Neural progenitor cell (in vitro differentiated cells): ENCODE data around the gene AFF1. TPM values are rescaled to one million over a fixed set of nuclear protein-coding genes. Genes with fewer than 3 reads are reported as not detected.

Source experiments
- DNase-seq: peaks from one replicate; pipeline ENCODE4 v3.0.0-alpha.2; 2016; ENCODE audit warnings: low spot score
- H2AFZ ChIP-seq: fragments of 200-600 bp; sonication (generic); replicated peaks from 2 replicates; pipeline ENCODE4 v1.6.1; 2016; ENCODE audit warnings: antibody characterized with exemption
- H3F3A ChIP-seq: fragments of 200-600 bp; sonication (generic); 2 replicates; pipeline ENCODE4 v1.6.1; 2016; ENCODE audit warnings: antibody characterized with exemption, low read depth
- H3K27ac ChIP-seq: fragments of 200-600 bp; sonication (generic); 2 replicates; pipeline ENCODE4 v1.5.1; 2016; ENCODE audit warnings: mild to moderate bottlenecking
- H3K27me3 ChIP-seq: fragments of 200-600 bp; sonication (generic); 2 replicates; pipeline ENCODE4 v1.6.1; 2016; ENCODE audit warnings: mild to moderate bottlenecking, moderate library complexity
- H3K36me3 ChIP-seq: fragments of 200-600 bp; sonication (generic); 2 replicates; pipeline ENCODE4 v1.5.1; 2016
- H3K4me1 ChIP-seq: fragments of 200-600 bp; sonication (generic); 2 replicates; pipeline ENCODE4 v1.6.1; 2016; ENCODE audit warnings: mixed run types
- H3K4me2 ChIP-seq: fragments of 200-600 bp; sonication (generic); 2 replicates; pipeline ENCODE4 v1.6.1; 2016
- H3K4me3 ChIP-seq: fragments of 200-600 bp; sonication (generic); 2 replicates; pipeline ENCODE4 v1.5.1; 2016
- H3K79me2 ChIP-seq: fragments of 200-600 bp; sonication (generic); 2 replicates; pipeline ENCODE4 v1.6.1; 2016; ENCODE audit warnings: low read depth
- H3K9ac ChIP-seq: fragments of 200-600 bp; sonication (generic); 2 replicates; pipeline ENCODE4 v1.6.1; 2016
- H3K9me3 ChIP-seq: fragments of 200-600 bp; sonication (generic); 2 replicates; pipeline ENCODE4 v1.5.1; 2016; ENCODE audit warnings: low read depth
- H4K20me1 ChIP-seq: fragments of 200-600 bp; sonication (generic); 2 replicates; pipeline ENCODE4 v1.6.1; 2016; ENCODE audit warnings: low read depth
- H3K27ac Mint-ChIP-seq: 3 replicates; pipeline ENCODE4 v1.8.0; 2021; ENCODE audit warnings: mixed read lengths
- H3K27me3 Mint-ChIP-seq: 2 replicates; pipeline ENCODE4 v1.8.0; 2022; ENCODE audit warnings: low read depth, mild to moderate bottlenecking, inconsistent platforms, moderate library complexity, mixed read lengths; ENCODE audit not compliant: insufficient read depth
- H3K36me3 Mint-ChIP-seq: 3 replicates; pipeline ENCODE4 v1.8.0; 2021; ENCODE audit warnings: mixed read lengths
- H3K4me1 Mint-ChIP-seq: 3 replicates; pipeline ENCODE4 v1.8.0; 2021; ENCODE audit warnings: mixed read lengths
- H3K4me3 Mint-ChIP-seq: 3 replicates; pipeline ENCODE4 v1.8.0; 2021; ENCODE audit warnings: mild to moderate bottlenecking, moderate library complexity, mixed read lengths
- H3K9me3 Mint-ChIP-seq: 3 replicates; pipeline ENCODE4 v1.8.0; 2020; ENCODE audit warnings: mixed read lengths
- EZH2 ChIP-seq: fragments of 200-600 bp; sonication (generic); IDR thresholded peaks from 2 replicates; pipeline ENCODE4 v1.6.1; 2017; ENCODE audit warnings: antibody characterized with exemption, mild to moderate bottlenecking, moderate library complexity
- EZH2phosphoT487 ChIP-seq: fragments of 200-600 bp; sonication (generic); IDR thresholded peaks from 2 replicates; pipeline ENCODE4 v1.6.1; 2017; ENCODE audit warnings: antibody characterized with exemption
- total RNA-seq: library from RNA; depleted of rRNA; stranded (reverse); fragments of >200 nt; gene quantifications from 2 replicates; pipeline ENCODE4 v1.2.3, GENCODE V29; 2015; ENCODE audit warnings: low replicate concordance
- TF ChIP-seq, protein P1 (sequence below): fragments of 200-600 bp; sonication (generic); IDR thresholded peaks from 2 replicates; pipeline ENCODE4 v1.5.1; 2017; ENCODE audit warnings: antibody characterized with exemption, mild to moderate bottlenecking

The AFF1 gene
- total RNA-seq, 1 donor from 2014 or later: 29.0 TPM

DNA sequence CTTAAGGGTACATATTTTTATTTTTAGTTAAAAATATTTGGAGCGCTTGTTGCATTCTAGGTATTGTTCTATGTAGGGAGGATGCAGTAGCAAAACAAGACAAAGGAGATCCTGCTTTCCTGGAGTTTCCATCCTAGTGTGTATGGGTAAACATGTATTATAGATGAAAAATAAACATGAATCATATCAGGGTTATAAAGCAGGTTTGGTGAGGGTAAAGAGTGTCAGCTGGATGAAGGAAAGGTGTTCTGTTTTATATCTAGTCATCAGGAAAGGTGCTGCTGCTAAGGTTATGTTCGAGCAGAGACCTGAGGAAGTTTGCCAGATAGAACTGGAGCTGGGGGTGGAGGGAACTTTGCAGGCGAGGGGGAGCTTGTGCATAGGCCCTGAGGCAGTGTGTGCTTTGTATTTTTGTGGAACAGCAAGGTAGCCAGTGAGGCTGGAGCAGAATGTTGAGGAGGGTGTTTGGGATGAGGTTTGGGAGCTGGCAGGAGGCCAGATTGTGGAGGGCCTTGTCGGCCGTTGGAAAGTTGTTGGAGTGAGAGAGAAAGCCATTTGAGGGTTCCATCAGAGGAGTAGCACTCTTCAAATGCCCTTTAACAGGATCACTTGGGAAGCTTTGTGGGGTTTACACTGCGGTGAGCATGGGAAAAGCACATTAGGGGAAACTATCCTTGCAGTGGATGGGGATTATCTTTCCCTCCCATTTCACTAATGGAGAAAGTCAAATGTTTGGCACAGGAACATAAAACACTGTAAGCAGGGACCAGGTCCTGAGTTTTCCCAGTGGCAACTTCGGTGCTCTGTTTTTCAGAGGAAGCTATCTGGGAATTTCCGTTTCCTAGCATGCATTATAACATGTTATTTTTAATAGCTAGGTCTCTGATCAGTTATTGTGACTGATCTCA lies 35.9 kb downstream of the AFF1 start:
- Histone ChIP-seq H3F3A (peaks cover 7% of the 10 kb centered on the region), H3K4me1 (peaks cover 26% of the 10 kb centered on the region), H3K4me3 (no peak overlapping the region), H3K9ac (no peak overlapping the region), H3K27ac (peak overlapping the region; percentile 71), H3K79me2 (peaks cover 59% of the 10 kb centered on the region), H4K20me1 (no peaks in the 10 kb centered on the region), H3K9me3 (no peaks in the 10 kb centered on the region), H2AFZ (no peak overlapping the region), H3K4me2 (no peak overlapping the region), H3K27me3 (no peaks in the 10 kb centered on the region), H3K36me3 (no peaks in the 10 kb centered on the region)
- TF ChIP-seq, protein P1, sequence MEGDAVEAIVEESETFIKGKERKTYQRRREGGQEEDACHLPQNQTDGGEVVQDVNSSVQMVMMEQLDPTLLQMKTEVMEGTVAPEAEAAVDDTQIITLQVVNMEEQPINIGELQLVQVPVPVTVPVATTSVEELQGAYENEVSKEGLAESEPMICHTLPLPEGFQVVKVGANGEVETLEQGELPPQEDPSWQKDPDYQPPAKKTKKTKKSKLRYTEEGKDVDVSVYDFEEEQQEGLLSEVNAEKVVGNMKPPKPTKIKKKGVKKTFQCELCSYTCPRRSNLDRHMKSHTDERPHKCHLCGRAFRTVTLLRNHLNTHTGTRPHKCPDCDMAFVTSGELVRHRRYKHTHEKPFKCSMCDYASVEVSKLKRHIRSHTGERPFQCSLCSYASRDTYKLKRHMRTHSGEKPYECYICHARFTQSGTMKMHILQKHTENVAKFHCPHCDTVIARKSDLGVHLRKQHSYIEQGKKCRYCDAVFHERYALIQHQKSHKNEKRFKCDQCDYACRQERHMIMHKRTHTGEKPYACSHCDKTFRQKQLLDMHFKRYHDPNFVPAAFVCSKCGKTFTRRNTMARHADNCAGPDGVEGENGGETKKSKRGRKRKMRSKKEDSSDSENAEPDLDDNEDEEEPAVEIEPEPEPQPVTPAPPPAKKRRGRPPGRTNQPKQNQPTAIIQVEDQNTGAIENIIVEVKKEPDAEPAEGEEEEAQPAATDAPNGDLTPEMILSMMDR: no peak
- TF ChIP-seq EZH2: no peak
- TF ChIP-seq EZH2phosphoT487: no peak
- peaks cover 8% of the 10 kb centered on the region for H3K4me1 Mint-ChIP-seq
- no peak overlapping the region for H3K4me3 Mint-ChIP-seq
- H3K27me3 Mint-ChIP-seq: no peaks in the 10 kb centered on the region
- no peaks in the 10 kb centered on the region for H3K36me3 Mint-ChIP-seq
- peak; percentile 6 for DNase-seq
- no peaks in the 10 kb centered on the region for H3K9me3 Mint-ChIP-seq
- H3K27ac Mint-ChIP-seq: peak overlapping the region; percentile 8

DNA sequence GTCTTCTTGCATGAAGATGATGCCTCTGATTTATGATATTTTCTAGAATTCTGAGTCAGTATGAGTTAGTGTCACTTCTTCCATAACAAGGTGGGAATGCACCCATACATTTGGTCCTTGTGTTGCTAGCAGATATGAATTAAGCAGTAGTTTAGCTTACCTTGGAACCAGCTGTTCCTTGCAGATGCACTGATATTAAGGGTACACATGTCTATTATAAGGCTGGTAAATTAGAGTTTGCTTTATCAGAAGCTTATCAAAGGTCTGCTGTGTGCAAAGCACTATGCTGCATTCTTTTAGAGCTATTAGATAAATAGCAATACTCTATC lies 36.5 kb downstream of the AFF1 start:
- no peaks in the 10 kb centered on the region for H3K27me3 ChIP-seq
- no peaks in the 10 kb centered on the region for H3K9me3 ChIP-seq
- H3K27ac ChIP-seq: no peak overlapping the region
- H4K20me1 ChIP-seq: no peaks in the 10 kb centered on the region
- no peak overlapping the region for H3K9ac ChIP-seq
- Mint-ChIP-seq H3K4me1 (peaks cover 8% of the 10 kb centered on the region), H3K9me3 (no peaks in the 10 kb centered on the region), H3K36me3 (no peaks in the 10 kb centered on the region), H3K27me3 (no peaks in the 10 kb centered on the region), H3K27ac (no peak overlapping the region), H3K4me3 (no peak overlapping the region)
- no peak for DNase-seq
- no peak overlapping the region for H2AFZ ChIP-seq
- no peak for TF ChIP-seq EZH2phosphoT487
- no peaks in the 10 kb centered on the region for H3K36me3 ChIP-seq
- H3F3A ChIP-seq: peaks cover 7% of the 10 kb centered on the region
- peaks cover 57% of the 10 kb centered on the region for H3K79me2 ChIP-seq
- H3K4me3 ChIP-seq: no peak overlapping the region
- H3K4me1 ChIP-seq: peaks cover 20% of the 10 kb centered on the region
- H3K4me2 ChIP-seq: no peak overlapping the region

GRCh38 chr4:86972997-86973396 lies 38.2 kb downstream of the AFF1 start:
- Mint-ChIP-seq H3K4me3 (no peak overlapping the region), H3K36me3 (no peaks in the 10 kb centered on the region), H3K27ac (peak overlapping the region; percentile 34), H3K27me3 (no peaks in the 10 kb centered on the region), H3K9me3 (no peaks in the 10 kb centered on the region), H3K4me1 (peaks cover 12% of the 10 kb centered on the region)
- Histone ChIP-seq H3K4me1 (peaks cover 17% of the 10 kb centered on the region), H3K9ac (no peak overlapping the region), H3K4me2 (no peak overlapping the region), H3K36me3 (no peaks in the 10 kb centered on the region), H3K79me2 (peaks cover 47% of the 10 kb centered on the region), H4K20me1 (no peaks in the 10 kb centered on the region), H3K27me3 (no peaks in the 10 kb centered on the region), H3K9me3 (no peaks in the 10 kb centered on the region), H3K4me3 (no peak overlapping the region), H2AFZ (no peak overlapping the region), H3K27ac (no peak overlapping the region), H3F3A (peaks cover 7% of the 10 kb centered on the region)
- no peak for DNase-seq
- TF ChIP-seq, protein P1: no peak
- TF ChIP-seq EZH2phosphoT487 (no peak), EZH2 (no peak)

- no peak overlapping the region for H3K9ac ChIP-seq
Measured at GRCh38 chr4:86973668-86974067, 38.9 kb downstream of the AFF1 start.

More at GRCh38 chr4:86973668-86974067, 38.9 kb downstream of the AFF1 start:
- Histone ChIP-seq H3K4me2 (no peak overlapping the region), H3K27me3 (no peaks in the 10 kb centered on the region), H3K27ac (peak overlapping the region; percentile 17), H3K4me3 (no peak overlapping the region), H2AFZ (no peak overlapping the region), H3K79me2 (peaks cover 46% of the 10 kb centered on the region), H4K20me1 (no peaks in the 10 kb centered on the region), H3K4me1 (peaks cover 17% of the 10 kb centered on the region), H3K36me3 (no peaks in the 10 kb centered on the region), H3K9me3 (no peaks in the 10 kb centered on the region), H3F3A (peaks cover 7% of the 10 kb centered on the region)
- Mint-ChIP-seq H3K4me1 (peaks cover 12% of the 10 kb centered on the region), H3K36me3 (no peaks in the 10 kb centered on the region), H3K27ac (no peak overlapping the region), H3K9me3 (no peaks in the 10 kb centered on the region), H3K27me3 (no peaks in the 10 kb centered on the region), H3K4me3 (no peak overlapping the region)
- DNase-seq: no peak
- TF ChIP-seq, protein P1: no peak
- TF ChIP-seq EZH2 (no peak), EZH2phosphoT487 (no peak)
